NCI-H82 treated with DMSO at 0.1 percent for 48 hours (cell line): ENCODE results near the gene C2CD5.
"Not testable (repeated sequence)": the region's sequence is repeated elsewhere in the genome, so short reads cannot be mapped to it uniquely, and the experiment has no call there.

Experiments
- DNase-seq: peaks from one replicate; lab custom pipeline; 2025; ENCODE audit not compliant: unreplicated experiment; lab: John Stamatoyannopoulos, UW

C2CD5 gene, protein sequence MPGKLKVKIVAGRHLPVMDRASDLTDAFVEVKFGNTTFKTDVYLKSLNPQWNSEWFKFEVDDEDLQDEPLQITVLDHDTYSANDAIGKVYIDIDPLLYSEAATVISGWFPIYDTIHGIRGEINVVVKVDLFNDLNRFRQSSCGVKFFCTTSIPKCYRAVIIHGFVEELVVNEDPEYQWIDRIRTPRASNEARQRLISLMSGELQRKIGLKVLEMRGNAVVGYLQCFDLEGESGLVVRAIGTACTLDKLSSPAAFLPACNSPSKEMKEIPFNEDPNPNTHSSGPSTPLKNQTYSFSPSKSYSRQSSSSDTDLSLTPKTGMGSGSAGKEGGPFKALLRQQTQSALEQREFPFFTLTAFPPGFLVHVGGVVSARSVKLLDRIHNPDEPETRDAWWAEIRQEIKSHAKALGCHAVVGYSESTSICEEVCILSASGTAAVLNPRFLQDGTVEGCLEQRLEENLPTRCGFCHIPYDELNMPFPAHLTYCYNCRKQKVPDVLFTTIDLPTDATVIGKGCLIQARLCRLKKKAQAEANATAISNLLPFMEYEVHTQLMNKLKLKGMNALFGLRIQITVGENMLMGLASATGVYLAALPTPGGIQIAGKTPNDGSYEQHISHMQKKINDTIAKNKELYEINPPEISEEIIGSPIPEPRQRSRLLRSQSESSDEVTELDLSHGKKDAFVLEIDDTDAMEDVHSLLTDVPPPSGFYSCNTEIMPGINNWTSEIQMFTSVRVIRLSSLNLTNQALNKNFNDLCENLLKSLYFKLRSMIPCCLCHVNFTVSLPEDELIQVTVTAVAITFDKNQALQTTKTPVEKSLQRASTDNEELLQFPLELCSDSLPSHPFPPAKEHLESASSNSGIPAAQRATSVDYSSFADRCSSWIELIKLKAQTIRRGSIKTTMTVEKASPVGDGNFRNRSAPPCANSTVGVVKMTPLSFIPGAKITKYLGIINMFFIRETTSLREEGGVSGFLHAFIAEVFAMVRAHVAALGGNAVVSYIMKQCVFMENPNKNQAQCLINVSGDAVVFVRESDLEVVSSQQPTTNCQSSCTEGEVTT

GRCh38 chr12:22544038-22544979 lies at the start of gene C2CD5:
C2CD5 (minus strand) TSS chr12:22544542; CDS start chr12:22544150, 392 bp downstream.
- peak; percentile 94 for DNase-seq

- DNase-seq, result no peak
Measured at GRCh38 chr12:22593864-22594263, 49.5 kb upstream of the C2CD5 start.

GRCh38 chr12:22588817-22589216 lies 44.5 kb upstream of the C2CD5 start:
- no peak for DNase-seq

DNA sequence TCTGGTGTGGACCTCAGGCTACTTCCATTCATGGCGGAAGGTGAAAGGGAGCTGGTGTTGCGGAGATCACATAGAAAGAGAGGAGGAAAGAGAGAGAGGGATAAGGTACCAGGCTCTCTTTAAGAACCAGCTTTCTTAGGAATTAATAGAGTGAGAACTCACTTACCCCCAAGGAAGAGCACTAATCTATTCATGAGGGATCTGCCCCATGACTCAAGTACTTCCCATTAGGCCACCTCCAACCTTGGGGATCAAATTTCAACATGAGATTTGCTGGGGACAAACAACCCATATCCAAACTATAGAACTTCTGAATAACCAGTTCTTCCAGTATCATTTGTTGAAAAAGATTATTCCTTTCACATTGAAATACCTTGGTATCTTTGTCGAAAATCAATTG lies 34.0 kb upstream of the C2CD5 start:
- DNase-seq, result no peak

GRCh38 chr12:22577667-22578066 lies 33.3 kb upstream of the C2CD5 start:
- no peak for DNase-seq

GRCh38 chr12:22576473-22576872 lies 32.1 kb upstream of the C2CD5 start:
- DNase-seq, result no peak

DNA sequence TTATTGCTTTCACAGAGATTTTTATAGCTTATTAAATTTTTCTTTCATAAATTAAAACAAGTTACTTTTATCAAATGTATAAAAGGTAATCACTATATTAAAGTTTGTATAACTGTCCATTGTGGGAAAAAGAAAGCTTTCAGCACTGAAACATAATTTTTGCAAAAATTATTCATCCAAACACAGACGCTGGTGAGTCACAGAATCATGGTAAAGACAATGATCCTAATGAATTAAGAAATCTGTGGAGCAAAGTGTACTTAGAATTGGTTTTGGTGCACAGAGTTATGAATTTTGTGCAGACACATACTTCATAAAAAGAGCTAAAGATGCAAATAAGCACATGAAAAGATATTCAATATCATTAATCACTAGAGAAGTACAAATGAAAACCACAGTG lies 31.7 kb upstream of the C2CD5 start:
- no peak for DNase-seq

- DNase-seq, result no peak
Measured at GRCh38 chr12:22574921-22575320, 30.6 kb upstream of the C2CD5 start.

DNA sequence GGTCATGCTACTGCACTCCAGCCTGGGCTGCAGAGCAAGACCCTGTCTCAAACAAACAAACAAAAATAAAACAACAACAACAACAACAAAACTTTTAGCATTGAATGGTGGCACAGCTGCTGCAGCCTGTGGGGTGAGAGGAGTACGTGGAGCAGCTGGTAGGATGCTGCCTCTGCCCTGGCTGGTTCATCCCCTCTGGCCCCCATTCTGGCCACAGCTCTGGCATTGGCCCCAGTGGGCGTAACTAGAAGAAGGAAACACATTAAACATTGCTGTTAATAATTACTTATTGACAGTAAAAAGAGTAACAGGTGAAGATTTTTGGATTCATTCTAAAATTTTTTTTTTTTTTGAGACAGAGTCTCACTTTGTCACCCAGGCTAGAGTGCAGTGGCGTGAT lies 28.8 kb upstream of the C2CD5 start:
- DNase-seq, result no peak

- DNase-seq, result no peak
Measured at GRCh38 chr12:22569253-22569652, 24.9 kb upstream of the C2CD5 start.

DNA sequence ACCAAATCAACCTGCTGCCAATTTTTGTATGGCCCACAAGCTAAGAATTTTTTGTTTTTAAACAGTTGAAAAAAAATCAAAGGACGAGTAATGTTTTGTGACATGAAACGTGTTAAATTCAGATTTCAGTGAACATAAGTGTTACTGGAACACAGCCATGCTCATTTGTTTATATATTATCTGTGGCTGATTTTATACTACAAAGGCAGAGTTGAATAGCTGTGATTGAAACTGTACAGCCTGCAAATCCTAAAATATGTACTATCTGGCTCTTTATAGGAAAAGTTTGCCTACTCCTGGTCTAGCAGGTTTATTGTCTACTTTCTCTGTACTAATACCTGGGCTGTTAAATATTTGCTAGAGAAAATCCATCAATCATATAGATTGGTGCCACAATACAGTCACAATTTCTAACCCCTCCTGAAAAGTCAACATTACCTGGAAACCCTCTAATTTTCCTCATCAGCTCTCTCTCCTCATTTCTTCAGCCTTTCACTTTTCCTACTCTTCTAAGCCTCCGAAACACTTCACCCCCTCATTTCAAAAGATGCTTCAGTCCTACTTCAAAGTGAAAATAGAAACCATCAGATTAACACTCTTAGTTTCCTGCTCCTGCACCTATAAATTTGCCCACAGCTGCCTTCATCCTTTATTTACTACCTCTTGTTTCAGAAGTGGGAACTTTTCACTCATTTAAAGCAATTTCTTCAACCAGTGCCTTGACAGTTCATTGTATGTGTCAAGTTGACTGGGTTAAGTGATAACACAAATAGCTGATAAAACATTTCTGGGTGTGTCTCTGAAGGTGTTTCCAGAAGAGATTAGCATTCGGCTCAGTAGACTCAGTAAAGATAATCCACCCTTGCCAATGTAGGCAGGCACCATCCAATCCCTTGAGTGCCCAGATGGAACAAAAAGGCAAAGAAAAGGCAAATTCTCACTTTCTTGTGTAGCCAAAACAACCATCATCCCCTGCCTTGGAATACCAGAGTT lies 18.0 kb upstream of the C2CD5 start:
- DNase-seq, result no peak

GRCh38 chr12:22554750-22555149 lies 10.4 kb upstream of the C2CD5 start:
- not testable (repeated sequence) for DNase-seq

DNA sequence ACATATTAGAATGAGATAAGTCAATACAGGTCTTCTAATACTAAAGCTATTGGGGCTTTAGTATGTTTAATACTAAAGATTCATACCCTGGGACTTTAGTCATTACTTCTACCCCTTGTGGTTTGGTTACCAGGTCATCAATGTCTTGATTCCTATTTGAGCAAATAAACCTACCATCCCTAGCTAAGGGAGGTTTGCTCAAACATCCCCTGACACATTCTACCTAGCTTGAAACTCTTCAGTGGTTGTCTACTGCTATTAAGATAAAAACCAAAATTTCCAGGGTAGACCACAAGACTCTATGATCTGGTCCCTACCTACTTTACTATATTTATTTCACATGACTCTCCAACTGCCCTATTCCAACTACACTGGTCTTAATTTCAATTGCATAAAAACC lies 7.3 kb upstream of the C2CD5 start:
- DNase-seq, result no peak

DNA sequence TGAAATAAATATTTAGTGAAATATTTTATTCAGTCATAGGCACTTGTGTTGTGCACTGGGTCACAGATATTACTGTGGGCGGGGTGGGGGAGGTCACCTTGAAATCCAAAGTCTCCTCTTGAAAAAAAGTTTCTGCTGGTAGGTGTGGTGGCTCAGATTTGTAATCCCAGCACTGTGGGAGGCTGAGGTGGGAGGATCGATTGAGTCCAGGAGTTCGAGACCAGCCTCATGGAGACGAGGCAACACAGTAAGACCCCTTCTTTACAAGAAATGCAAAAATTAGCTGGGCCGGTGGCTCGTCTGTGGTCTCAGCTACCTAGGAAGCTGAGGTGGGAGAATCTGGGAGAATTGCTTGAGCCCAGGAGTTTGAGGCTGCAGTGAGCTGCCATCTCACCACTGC lies 913 bp upstream of the C2CD5 start:
- no peak for DNase-seq

GRCh38 chr12:22543246-22544037 lies 900 bp downstream of the C2CD5 start:
- peak; percentile 36 for DNase-seq

DNA sequence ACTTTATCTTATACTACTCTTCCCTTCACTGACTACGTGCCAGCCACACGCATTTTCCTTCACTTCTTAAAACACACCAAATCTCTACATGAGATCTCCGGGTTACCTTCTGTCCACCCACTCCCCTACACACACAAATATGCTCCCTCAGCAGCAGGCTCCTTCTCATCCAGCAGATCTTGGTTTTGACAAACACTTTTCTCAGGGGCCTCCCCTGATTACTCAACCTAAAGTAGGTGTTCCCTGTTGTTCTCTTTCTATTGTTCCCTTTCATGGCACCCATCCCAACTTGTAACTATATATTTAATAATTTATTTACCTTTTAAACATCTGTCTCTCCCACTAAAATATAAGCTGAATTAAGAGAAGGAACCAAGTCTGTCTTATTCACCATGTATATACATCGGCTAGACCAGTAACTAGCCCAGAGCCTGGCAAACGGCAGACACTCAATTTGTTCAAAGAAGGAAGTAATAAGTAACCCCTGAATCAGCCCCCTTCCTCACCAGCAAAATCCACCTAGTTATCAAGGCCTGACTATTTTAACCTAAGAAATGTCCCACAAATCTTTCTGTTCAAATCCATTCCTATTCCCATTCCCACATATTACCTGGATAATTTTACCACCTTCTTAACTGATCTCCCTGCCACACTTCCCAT lies 2.7 kb downstream of the C2CD5 start:
- DNase-seq, result no peak

DNA sequence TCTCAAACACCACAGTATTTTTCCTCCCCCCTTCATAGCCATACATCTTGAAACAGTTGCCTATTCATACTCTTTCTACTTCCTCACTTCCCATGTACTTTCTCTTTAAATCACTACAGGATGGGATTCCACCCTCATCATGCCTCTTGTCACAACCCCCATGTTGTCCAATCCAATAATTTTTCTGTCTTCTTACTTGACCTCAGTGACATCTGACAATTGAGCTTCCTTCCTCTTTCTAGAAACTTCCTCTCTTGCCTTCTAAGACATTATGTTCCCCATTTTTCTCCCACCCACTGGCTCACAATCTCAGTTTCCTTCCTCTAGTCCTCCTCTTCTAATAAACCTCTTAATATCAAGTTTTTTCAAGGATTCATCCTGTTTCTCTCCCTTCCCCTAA lies 5.3 kb downstream of the C2CD5 start:
- DNase-seq, result no peak

- no peak for DNase-seq
Measured at GRCh38 chr12:22538311-22538710, 6.0 kb downstream of the C2CD5 start.
